HepG2 (cell line): Measurements from ENCODE around the gene MOK. TPM values are rescaled to one million over a fixed set of nuclear protein-coding genes. Genes with fewer than 3 reads are reported as not detected.

Experiments
- ATAC-seq: fragments of 200-7000 bp; cut with Tn5 transposase; 3 replicates; pipeline ENCODE4 v1.9.1; 2020; ENCODE audit warnings: mild to moderate bottlenecking, moderate library complexity
- BruUV-seq: library from RNA; stranded (reverse); fragments of 400-500 nt; replicated peaks from 2 replicates; lab custom pipeline; 2021; lab: Mats Ljungman, UMichigan
- CTCF ChIA-PET: fragments of 300-600 bp; formaldehyde crosslinking; extraction: SDS; loops from one replicate; lab custom pipeline; 2021; ENCODE audit warnings: low total read pairs, inconsistent platforms, low intra/inter-chr PET ratio; lab: Yijun Ruan, JAX
- POLR2A ChIA-PET: fragments of 350-600 bp; sonication (Branson Sonifier 250); formaldehyde crosslinking; loops from one replicate; lab custom pipeline; 2020; ENCODE audit warnings: antibody characterized with exemption, inconsistent platforms; lab: Yijun Ruan, JAX
- DNase-seq: peaks from one replicate; pipeline ENCODE4 v3.0.0-alpha.2; 2015; ENCODE audit warnings: low spot score
- FAIRE-seq: peaks from 3 replicates; lab custom pipeline; 2011; peaks lifted over from hg19 to GRCh38; lab: Jason Lieb, UNC
- H2AFZ ChIP-seq: one replicate; pipeline ENCODE4 v1.6.1; 2011; ENCODE audit warnings: low read length, inconsistent platforms
- H3K27ac ChIP-seq: fragments of 300-600 bp; 3 replicates; pipeline ENCODE4 v1.8.0; 2011; ENCODE audit warnings: mixed run types, mild to moderate bottlenecking, mixed read lengths, low read length, inconsistent platforms; ENCODE audit not compliant: insufficient read depth; ENCODE audit errors: extremely low read length
- H3K27me3 ChIP-seq, 2 experiments: fragments of 200-600 bp in 1 of 2; 2 replicates in 1 of 2; 3 replicates in 1 of 2; pipeline versions ENCODE4 v1.6.0 to v1.8.0; 2011; ENCODE audit warnings: low read length in 2 of 2, mild to moderate bottlenecking in 2 of 2, moderate library complexity in 2 of 2, inconsistent platforms in 1 of 2; ENCODE audit not compliant: insufficient read depth in 2 of 2, control insufficient read depth in 1 of 2
- H3K36me3 ChIP-seq, 2 experiments: fragments of 200-600 bp in 1 of 2; replicated peaks in 1 of 2; 2 replicates in 1 of 2; 3 replicates in 1 of 2; pipeline versions ENCODE4 v1.5.1 to v1.8.0; 2011; ENCODE audit warnings: low read length in 2 of 2, inconsistent platforms in 1 of 2; ENCODE audit not compliant: insufficient read depth in 2 of 2, control insufficient read depth in 1 of 2
- H3K4me1 ChIP-seq: 2 replicates; pipeline ENCODE4 v1.5.1; 2012; ENCODE audit warnings: low read length, inconsistent platforms; ENCODE audit not compliant: insufficient read depth
- H3K4me2 ChIP-seq: 2 replicates; pipeline ENCODE4 v1.6.0; 2011; ENCODE audit warnings: low read depth, low read length, inconsistent platforms
- H3K4me3 ChIP-seq, 3 experiments: fragments of 200-600 bp in 1 of 3; sonication (generic), shearing (Covaris generic) in 1 of 3; replicated peaks in 1 of 3; 2 replicates each; pipeline ENCODE4 v1.5.1; 2011 to 2016; ENCODE audit warnings: low read length in 3 of 3, inconsistent platforms in 2 of 3, low read depth in 2 of 3, mild to moderate bottlenecking in 2 of 3, control low read depth in 1 of 3, mixed read lengths in 1 of 3; ENCODE audit not compliant: insufficient read depth in 1 of 3
- H3K79me2 ChIP-seq: one replicate; pipeline ENCODE4 v1.6.1; 2011; ENCODE audit warnings: low read length, inconsistent platforms; ENCODE audit not compliant: insufficient read depth
- H3K9ac ChIP-seq: 2 replicates; pipeline ENCODE4 v1.6.0; 2011; ENCODE audit warnings: mild to moderate bottlenecking, low read depth, low read length, inconsistent platforms; ENCODE audit not compliant: insufficient read depth
- H3K9me3 ChIP-seq: 2 replicates; pipeline ENCODE4 v1.5.1; 2012; ENCODE audit warnings: mild to moderate bottlenecking, low read length
- H4K20me1 ChIP-seq: 2 replicates; pipeline ENCODE4 v1.6.0; 2011; ENCODE audit warnings: inconsistent platforms, mild to moderate bottlenecking, low read length, moderate library complexity; ENCODE audit not compliant: insufficient read depth
- CC2D1A ChIP-seq: sonication (generic); formaldehyde crosslinking; IDR thresholded peaks from 2 replicates; pipeline ENCODE4 v1.8.1; 2023; ENCODE audit warnings: mild to moderate bottlenecking, missing genetic modification reagents
- CEBPB ChIP-seq: IDR thresholded peaks from 2 replicates; pipeline ENCODE4 v1.6.1; 2011; ENCODE audit warnings: low read depth, low read length, improper control_type of control experiment, borderline replicate concordance
- DPF2 ChIP-seq: sonication (generic); formaldehyde crosslinking; IDR thresholded peaks from 2 replicates; pipeline ENCODE4 v1.4.0; 2020; ENCODE audit warnings: mild to moderate bottlenecking, low read depth, missing genetic modification reagents, borderline replicate concordance
- E2F2 ChIP-seq: sonication (generic); formaldehyde crosslinking; IDR thresholded peaks from 2 replicates; pipeline ENCODE4 v1.4.0; 2020; ENCODE audit warnings: missing genetic modification reagents, borderline replicate concordance
- ETV6 ChIP-seq: sonication (generic); formaldehyde crosslinking; conservative IDR thresholded peaks from 2 replicates; pipeline ENCODE4 v1.4.0; 2020; ENCODE audit warnings: missing genetic modification reagents
- HMG20B ChIP-seq: conservative IDR thresholded peaks from 2 replicates; pipeline ENCODE4 v1.6.1; 2016; ENCODE audit warnings: missing genetic modification reagents, missing compliant biosample characterization
- MAF1 ChIP-seq: sonication (generic); formaldehyde crosslinking; IDR thresholded peaks from 2 replicates; pipeline ENCODE4 v1.5.0; 2020; ENCODE audit warnings: missing genetic modification reagents, borderline replicate concordance
- MBNL3 ChIP-seq: fragments of 250-450 bp; sonication (Bioruptor Pico); conservative IDR thresholded peaks from 2 replicates; pipeline ENCODE4 v1.8.0; 2022; ENCODE audit warnings: mild to moderate bottlenecking, inconsistent platforms
- MIXL1 ChIP-seq: IDR thresholded peaks from 2 replicates; pipeline ENCODE4 v1.6.1; 2016
- MLLT10 ChIP-seq: sonication (generic); formaldehyde crosslinking; IDR thresholded peaks from 2 replicates; pipeline ENCODE4 v1.4.0; 2020; ENCODE audit warnings: missing genetic modification reagents
- MTF1 ChIP-seq: sonication (generic); formaldehyde crosslinking; IDR thresholded peaks from 2 replicates; pipeline ENCODE4 v1.5.0; 2020; ENCODE audit warnings: missing genetic modification reagents
- TERF1 ChIP-seq: sonication (generic); formaldehyde crosslinking; IDR thresholded peaks from 2 replicates; pipeline ENCODE4 v1.8.0; 2022; ENCODE audit warnings: mild to moderate bottlenecking, missing genetic modification reagents, moderate library complexity
- TSC22D2 ChIP-seq: sonication (generic); formaldehyde crosslinking; IDR thresholded peaks from 2 replicates; pipeline ENCODE4 v1.5.1; 2020; ENCODE audit warnings: missing genetic modification reagents, mild to moderate bottlenecking, borderline replicate concordance
- ZFY ChIP-seq: sonication (generic); formaldehyde crosslinking; IDR thresholded peaks from 2 replicates; pipeline ENCODE4 v1.4.0; 2020; ENCODE audit warnings: missing genetic modification reagents
- ZNF276 ChIP-seq: sonication (generic); formaldehyde crosslinking; IDR thresholded peaks from 2 replicates; pipeline ENCODE4 v1.4.0; 2020; ENCODE audit warnings: mild to moderate bottlenecking, low read depth, missing genetic modification reagents
- ZNF354B ChIP-seq: sonication (generic); formaldehyde crosslinking; IDR thresholded peaks from 2 replicates; pipeline ENCODE4 v1.8.0; 2022; ENCODE audit warnings: mild to moderate bottlenecking, missing genetic modification reagents
- ZNF382 ChIP-seq: sonication (generic); formaldehyde crosslinking; IDR thresholded peaks from 2 replicates; pipeline ENCODE4 v1.5.0; 2020; ENCODE audit warnings: missing genetic modification reagents, mild to moderate bottlenecking, borderline replicate concordance
- ZNF44 ChIP-seq: sonication (generic); formaldehyde crosslinking; IDR thresholded peaks from 2 replicates; pipeline ENCODE4 v1.5.1; 2020; ENCODE audit warnings: mild to moderate bottlenecking, missing genetic modification reagents
- ZNF7 ChIP-seq: IDR thresholded peaks from 2 replicates; pipeline ENCODE4 v1.6.1; 2016; ENCODE audit warnings: missing biosample characterization, missing genetic modification reagents
- WGBS: methylation state at CpG from one replicate; pipeline ENCODE4 v1.1.6; 2017; ENCODE audit warnings: low lambda C conversion rate; 5-methylcytosine and 5-hydroxymethylcytosine counted together
- in situ Hi-C: cut with HindIII; loops from 2 replicates; pipeline ENCODE4 v1.10.0; 2017; ENCODE audit warnings: low pct_unique_long_range_greater_than_20kb; ENCODE audit not compliant: extremely low pct_ligation_motif_present
- intact Hi-C: fragments of 100-400 bp; cut with micrococcal nuclease; formaldehyde crosslinking; loops from one replicate; pipeline ENCODE4 v1.10.0; 2022; ENCODE audit not compliant: unreplicated experiment
- polyA plus RNA-seq, 8 experiments: library from polyadenylated mRNA; depleted of rRNA in 3 of 8; stranded (reverse) in 7 of 8; unstranded in 1 of 8; fragments of >200 nt; fragmentation: Illumina TruSeq in 4 of 8; extraction: Trizol in 4 of 8; gene quantifications; 2 replicates each; pipeline versions ENCODE4 v1.2.1 to v1.2.3, GENCODE V29; 2011 to 2016; ENCODE audit warnings: low read depth in 4 of 8, missing spikeins in 1 of 8, mixed read lengths in 1 of 8; ENCODE audit not compliant: insufficient read depth in 1 of 8
- total RNA-seq, 5 experiments: library from RNA; depleted of rRNA; stranded (reverse); fragments of >200 nt; fragmentation: Illumina TruSeq; extraction: Trizol; gene quantifications; 2 replicates each; pipeline ENCODE4 v1.2.3, GENCODE V29; 2016; ENCODE audit warnings: low read depth in 1 of 5

Gene MOK
- total and polyA plus RNA-seq, 2 of the 13 experiments (the other 11 are each of a cell fraction or from before 2014, with no cell fraction given) = 15.3 to 16.9 TPM

GRCh38 chr14:102181187-102181586 is 123.8 kb downstream of the MOK start:
- intact Hi-C loops = no loop called here
- Histone ChIP-seq H3K27ac (no peak overlapping the region), H3K4me3 (no peak overlapping the region), H3K36me3 (no peaks in the 10 kb centered on the region; a peak in 3 of 5 replicates), H2AFZ (no peak overlapping the region), H3K4me2 (no peak overlapping the region), H3K27me3 (no peaks in the 10 kb centered on the region), H3K79me2 (peaks cover 70% of the 10 kb centered on the region), H4K20me1 (no peaks in the 10 kb centered on the region; the same call in 1 of the 2 replicates), H3K4me1 (peaks cover 29% of the 10 kb centered on the region), H3K9me3 (no peaks in the 10 kb centered on the region), H3K9ac (no peak overlapping the region)
- BruUV-seq = no TSS peak
- CTCF ChIA-PET = no interaction called here
- in situ Hi-C loops = no loop called here
- 80% methylated on average over 1 of the region's 1 CpG for WGBS
- TF ChIP-seq MIXL1 (CRISPR knock-in tag) = no peak
- no peak for TF ChIP-seq ZFY (CRISPR knock-in tag)
- no peak for TF ChIP-seq CEBPB
- no peak for TF ChIP-seq HMG20B
- TF ChIP-seq MLLT10 = no peak
- no peak for TF ChIP-seq MAF1 (CRISPR knock-in tag)
- no peak for TF ChIP-seq ZNF354B (CRISPR knock-in tag)
- TF ChIP-seq TSC22D2 (CRISPR knock-in tag) = no peak
- no peak for TF ChIP-seq ZNF382 (CRISPR knock-in tag)
- TF ChIP-seq MTF1 (CRISPR knock-in tag) = no peak
- no peak for TF ChIP-seq ZNF7 (CRISPR knock-in tag)
- TF ChIP-seq TERF1 (CRISPR knock-in tag) = no peak
- TF ChIP-seq CC2D1A (CRISPR knock-in tag) = no peak
- TF ChIP-seq MBNL3 = no peak
- no peak for TF ChIP-seq E2F2 (CRISPR knock-in tag)
- TF ChIP-seq ETV6 (CRISPR knock-in tag) = no peak
- TF ChIP-seq DPF2 = no peak
- no peak for TF ChIP-seq ZNF276 (CRISPR knock-in tag)
- no peak for TF ChIP-seq ZNF44 (CRISPR knock-in tag)
- FAIRE-seq = no peak
- DNase-seq = no peak
- no peak for ATAC-seq
- POLR2A ChIA-PET = no interaction called here
